Lower lobe of right lung (tissue), 2 donors: ENCODE results near the gene ARHGAP25. TPM values are rescaled to one million over a fixed set of nuclear protein-coding genes. Genes with fewer than 3 reads are reported as not detected.

Experiments used
- ATAC-seq, 2 donors: fragments of 200-7000 bp; cut with Tn5 transposase; one replicate each; pipeline ENCODE4 v1.9.1; 2020 to 2022; ENCODE audit warnings: mild to moderate bottlenecking in 2 of 2, moderate library complexity in 2 of 2
- DNase-seq: peaks from one replicate; pipeline ENCODE4 v3.0.0-alpha.2; 2020
- H3K27ac ChIP-seq: fragments of 200-600 bp; one replicate; pipeline ENCODE4 v1.8.0; 2022
- H3K27me3 ChIP-seq: fragments of 200-600 bp; one replicate; pipeline ENCODE4 v1.8.0; 2022; ENCODE audit warnings: low read depth
- H3K36me3 ChIP-seq: fragments of 200-600 bp; one replicate; pipeline ENCODE4 v1.8.0; 2022; ENCODE audit warnings: mild to moderate bottlenecking
- H3K4me1 ChIP-seq: fragments of 200-600 bp; one replicate; pipeline ENCODE4 v1.8.0; 2022
- H3K4me3 ChIP-seq: fragments of 200-600 bp; one replicate; pipeline ENCODE4 v1.8.0; 2022; ENCODE audit warnings: mild to moderate bottlenecking
- H3K9me3 ChIP-seq: fragments of 200-600 bp; one replicate; pipeline ENCODE4 v1.8.0; 2022
- intact Hi-C: fragments of 100-400 bp; cut with DNase I; formaldehyde crosslinking; loops from one replicate; pipeline ENCODE4 v1.11.0; 2022
- total RNA-seq: library from RNA; stranded (reverse); fragmentation: NEBNext Ultra II Directional; extraction: Animal tissue kit (Norgen Biotek cat#: 25700); gene quantifications from one replicate; pipeline ENCODE4 v1.2.1, GENCODE V29; 2021
- TF ChIP-seq, protein P1 (sequence below): fragments of 200-600 bp; IDR thresholded peaks from one replicate; pipeline ENCODE4 v1.8.0; 2022; ENCODE audit warnings: antibody characterized with exemption, mild to moderate bottlenecking
- donor health status: DM: no; HTN: yes; CAD: no; lungs with severe emphysema.

ARHGAP25 gene
- total RNA-seq, 1 donor from 2014 or later, result 48.5 TPM

DNA sequence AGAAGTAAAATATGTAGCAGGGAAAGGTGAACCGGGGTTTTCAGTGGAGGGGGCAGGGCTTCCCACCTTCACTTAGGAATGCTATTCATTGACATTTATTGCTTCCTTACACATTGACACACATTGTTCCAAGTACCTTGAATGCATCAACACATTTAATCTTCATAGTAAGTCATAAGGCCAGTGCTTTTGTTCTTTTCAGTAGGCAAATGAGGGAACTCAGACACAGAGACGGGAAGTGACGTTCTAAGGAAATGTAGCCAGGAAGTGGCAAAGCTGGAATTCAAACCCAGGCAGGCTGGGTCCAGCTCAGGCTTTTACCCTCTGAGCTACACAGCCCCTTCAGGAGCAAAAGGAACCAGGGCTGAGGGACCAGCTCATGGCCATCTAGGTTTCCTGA lies 115.9 kb downstream of the ARHGAP25 start:
- Histone ChIP-seq H3K36me3 (no peaks in the 10 kb centered on the region), H3K27me3 (no peaks in the 10 kb centered on the region), H3K9me3 (no peaks in the 10 kb centered on the region), H3K4me3 (no peak overlapping the region), H3K4me1 (no peaks in the 10 kb centered on the region), H3K27ac (no peak overlapping the region)
- ATAC-seq (no peak), DNase-seq (no peak)
- intact Hi-C loops, result no loop called here
- TF ChIP-seq, protein P1, sequence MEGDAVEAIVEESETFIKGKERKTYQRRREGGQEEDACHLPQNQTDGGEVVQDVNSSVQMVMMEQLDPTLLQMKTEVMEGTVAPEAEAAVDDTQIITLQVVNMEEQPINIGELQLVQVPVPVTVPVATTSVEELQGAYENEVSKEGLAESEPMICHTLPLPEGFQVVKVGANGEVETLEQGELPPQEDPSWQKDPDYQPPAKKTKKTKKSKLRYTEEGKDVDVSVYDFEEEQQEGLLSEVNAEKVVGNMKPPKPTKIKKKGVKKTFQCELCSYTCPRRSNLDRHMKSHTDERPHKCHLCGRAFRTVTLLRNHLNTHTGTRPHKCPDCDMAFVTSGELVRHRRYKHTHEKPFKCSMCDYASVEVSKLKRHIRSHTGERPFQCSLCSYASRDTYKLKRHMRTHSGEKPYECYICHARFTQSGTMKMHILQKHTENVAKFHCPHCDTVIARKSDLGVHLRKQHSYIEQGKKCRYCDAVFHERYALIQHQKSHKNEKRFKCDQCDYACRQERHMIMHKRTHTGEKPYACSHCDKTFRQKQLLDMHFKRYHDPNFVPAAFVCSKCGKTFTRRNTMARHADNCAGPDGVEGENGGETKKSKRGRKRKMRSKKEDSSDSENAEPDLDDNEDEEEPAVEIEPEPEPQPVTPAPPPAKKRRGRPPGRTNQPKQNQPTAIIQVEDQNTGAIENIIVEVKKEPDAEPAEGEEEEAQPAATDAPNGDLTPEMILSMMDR, result no peak

DNA sequence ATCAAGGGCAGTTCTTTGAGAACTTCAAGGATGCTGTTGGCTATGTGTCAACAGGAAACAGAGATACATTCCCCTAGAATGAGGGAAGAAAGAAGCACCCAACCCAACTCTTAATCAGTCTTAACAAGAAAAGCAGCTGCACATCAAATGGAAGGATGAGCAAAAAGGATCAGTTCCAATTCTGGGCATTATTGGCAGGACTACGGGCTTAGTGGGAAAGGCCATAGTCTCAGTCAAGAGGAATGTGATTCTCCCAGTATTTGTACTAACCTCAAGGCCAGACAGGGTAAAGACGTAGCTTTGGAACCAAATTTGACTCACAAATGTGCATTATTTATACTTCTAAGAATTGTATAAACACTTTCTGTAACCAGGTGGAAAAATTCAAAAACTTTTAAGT lies 118.4 kb downstream of the ARHGAP25 start:
- Histone ChIP-seq H3K27me3 (no peaks in the 10 kb centered on the region), H3K36me3 (no peaks in the 10 kb centered on the region), H3K4me1 (no peaks in the 10 kb centered on the region), H3K27ac (no peak overlapping the region), H3K4me3 (no peak overlapping the region), H3K9me3 (no peaks in the 10 kb centered on the region)
- intact Hi-C loops, result no loop called here
- ATAC-seq (no peak), DNase-seq (no peak)
- TF ChIP-seq, protein P1, result no peak

DNA sequence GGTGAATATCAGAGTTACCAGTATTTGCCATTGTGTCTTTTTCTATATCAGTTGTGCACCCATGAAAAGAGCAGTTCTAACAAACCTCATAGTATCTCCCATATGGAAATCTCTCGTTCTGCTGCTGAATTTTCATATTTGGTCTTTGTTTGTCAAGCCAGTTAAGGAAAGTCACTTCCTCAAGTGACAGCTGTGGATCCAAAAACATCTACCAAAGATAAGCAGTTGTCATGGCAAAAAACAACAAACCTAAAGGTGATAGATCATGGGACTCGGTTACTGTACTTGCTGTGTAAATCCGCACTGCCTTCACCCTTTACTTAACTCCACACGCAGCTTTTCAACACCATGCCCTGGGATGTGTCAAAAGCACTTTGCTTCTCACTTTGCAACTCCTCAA lies 119.3 kb downstream of the ARHGAP25 start:
- H3K9me3 ChIP-seq, result no peaks in the 10 kb centered on the region
- ATAC-seq (no peak), DNase-seq (no peak)
- H3K27ac ChIP-seq, result no peak overlapping the region
- H3K4me1 ChIP-seq, result no peaks in the 10 kb centered on the region
- H3K36me3 ChIP-seq, result no peaks in the 10 kb centered on the region
- TF ChIP-seq, protein P1, result no peak
- H3K27me3 ChIP-seq, result no peaks in the 10 kb centered on the region
- H3K4me3 ChIP-seq, result no peak overlapping the region
- intact Hi-C loops, result no loop called here

DNA sequence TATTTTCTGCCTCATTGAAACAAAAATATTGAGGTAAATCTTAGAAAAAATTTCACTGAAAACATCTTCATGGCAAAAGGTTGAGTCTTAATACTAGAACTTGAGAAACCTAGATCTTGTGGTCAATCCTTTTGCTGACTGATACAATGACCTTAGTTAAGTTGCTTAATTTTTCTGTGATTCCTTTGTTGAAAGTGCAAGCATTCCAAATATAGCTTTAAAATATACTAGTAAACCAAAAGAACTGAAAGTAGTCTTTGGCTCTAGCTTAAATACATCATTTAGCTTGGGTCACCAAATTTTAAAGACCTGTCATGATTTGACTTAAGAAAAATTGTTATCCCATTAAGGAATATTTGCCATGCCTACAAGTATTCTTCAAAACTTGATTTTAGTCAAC lies 119.9 kb downstream of the ARHGAP25 start:
- Histone ChIP-seq H3K4me3 (no peak overlapping the region), H3K4me1 (no peaks in the 10 kb centered on the region), H3K9me3 (no peaks in the 10 kb centered on the region), H3K36me3 (no peaks in the 10 kb centered on the region), H3K27ac (no peak overlapping the region), H3K27me3 (no peaks in the 10 kb centered on the region)
- intact Hi-C loops, result no loop called here
- TF ChIP-seq, protein P1, result no peak
- DNase-seq (no peak), ATAC-seq (no peak)

DNA sequence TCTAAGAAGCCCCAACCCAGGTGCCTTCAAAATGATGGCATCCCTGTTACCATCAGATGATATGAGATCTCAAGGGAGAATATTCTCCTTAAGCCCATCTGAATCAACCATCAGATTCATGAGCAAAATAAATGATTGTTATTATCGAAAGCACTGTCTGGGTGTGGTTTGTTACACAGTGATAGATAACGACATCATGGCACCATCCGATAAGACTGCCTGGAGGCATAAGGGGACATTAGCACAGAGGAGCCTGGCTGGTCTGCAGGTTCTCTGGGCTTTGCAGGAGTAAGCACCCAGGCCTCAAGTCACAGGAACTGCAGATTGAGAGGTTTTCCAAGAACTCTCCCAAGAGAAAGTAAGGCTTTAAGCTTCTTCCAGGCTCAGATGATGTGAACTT lies 120.9 kb downstream of the ARHGAP25 start:
- Histone ChIP-seq H3K4me3 (no peak overlapping the region), H3K27me3 (no peaks in the 10 kb centered on the region), H3K36me3 (no peaks in the 10 kb centered on the region), H3K27ac (no peak overlapping the region), H3K9me3 (no peaks in the 10 kb centered on the region), H3K4me1 (no peaks in the 10 kb centered on the region)
- intact Hi-C loops, result no loop called here
- ATAC-seq (no peak), DNase-seq (no peak)
- TF ChIP-seq, protein P1, result no peak
